ENCODE data around the gene CRADD. TPM values are rescaled to one million over a fixed set of nuclear protein-coding genes. Genes with fewer than 3 reads are reported as not detected.
"Not testable (repeated sequence)": the region's sequence is repeated elsewhere in the genome, so short reads cannot be mapped to it uniquely, and the experiment has no call there.

The CRADD gene
- total RNA-seq, 4 donors from 2014 or later: 27.7 to 61.0 (median 34.2) TPM

DNA sequence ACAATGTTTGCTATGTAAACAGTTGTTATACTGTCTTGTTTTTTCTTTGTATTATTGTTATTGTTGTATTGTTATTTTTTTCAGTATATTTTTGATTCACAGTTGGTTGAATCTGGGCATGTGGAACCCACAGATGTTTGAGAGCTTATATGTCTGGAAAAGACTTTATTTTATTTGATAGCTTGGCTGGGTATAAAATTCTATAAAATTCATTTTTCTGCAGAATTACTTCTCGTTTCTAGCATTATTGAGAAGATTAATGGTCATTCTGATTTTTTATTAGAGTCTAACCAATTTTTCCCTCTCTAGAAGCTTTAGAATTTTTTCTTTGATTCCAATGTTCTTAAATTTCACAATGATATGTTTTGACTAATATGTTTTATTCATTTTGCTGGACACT lies 188.6 kb downstream of the CRADD start:
- DNase-seq (ENCODE audit: low spot score): no peak
- no peak for ATAC-seq (ENCODE audit: low FRiP score)
- TF ChIP-seq, protein P1, sequence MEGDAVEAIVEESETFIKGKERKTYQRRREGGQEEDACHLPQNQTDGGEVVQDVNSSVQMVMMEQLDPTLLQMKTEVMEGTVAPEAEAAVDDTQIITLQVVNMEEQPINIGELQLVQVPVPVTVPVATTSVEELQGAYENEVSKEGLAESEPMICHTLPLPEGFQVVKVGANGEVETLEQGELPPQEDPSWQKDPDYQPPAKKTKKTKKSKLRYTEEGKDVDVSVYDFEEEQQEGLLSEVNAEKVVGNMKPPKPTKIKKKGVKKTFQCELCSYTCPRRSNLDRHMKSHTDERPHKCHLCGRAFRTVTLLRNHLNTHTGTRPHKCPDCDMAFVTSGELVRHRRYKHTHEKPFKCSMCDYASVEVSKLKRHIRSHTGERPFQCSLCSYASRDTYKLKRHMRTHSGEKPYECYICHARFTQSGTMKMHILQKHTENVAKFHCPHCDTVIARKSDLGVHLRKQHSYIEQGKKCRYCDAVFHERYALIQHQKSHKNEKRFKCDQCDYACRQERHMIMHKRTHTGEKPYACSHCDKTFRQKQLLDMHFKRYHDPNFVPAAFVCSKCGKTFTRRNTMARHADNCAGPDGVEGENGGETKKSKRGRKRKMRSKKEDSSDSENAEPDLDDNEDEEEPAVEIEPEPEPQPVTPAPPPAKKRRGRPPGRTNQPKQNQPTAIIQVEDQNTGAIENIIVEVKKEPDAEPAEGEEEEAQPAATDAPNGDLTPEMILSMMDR (IDR thresholded peaks at IDR 0.05): no peak

DNA sequence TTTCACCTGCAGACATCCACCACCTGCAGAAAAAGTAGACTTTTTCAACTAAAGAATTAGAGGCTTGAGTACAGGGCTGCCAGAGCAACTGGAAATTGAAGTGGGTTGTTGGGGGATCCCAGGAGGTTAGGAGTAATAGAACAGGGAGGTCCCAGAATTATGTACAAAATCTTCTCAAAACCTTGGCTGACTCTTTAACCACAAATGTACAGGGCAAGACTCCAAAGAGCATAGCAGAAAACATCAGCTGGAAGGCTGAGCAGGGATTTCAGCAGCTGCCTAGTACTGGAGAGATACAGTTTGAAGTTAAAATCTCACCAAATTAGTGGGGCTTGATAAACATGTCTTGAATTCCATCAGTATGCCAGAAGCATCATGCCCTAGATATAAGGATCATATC lies 191.6 kb downstream of the CRADD start:
- ATAC-seq (ENCODE audit: low FRiP score): no peak
- no peak for DNase-seq (ENCODE audit: low spot score)
- TF ChIP-seq, protein P1 (IDR thresholded peaks at IDR 0.05): no peak

DNA sequence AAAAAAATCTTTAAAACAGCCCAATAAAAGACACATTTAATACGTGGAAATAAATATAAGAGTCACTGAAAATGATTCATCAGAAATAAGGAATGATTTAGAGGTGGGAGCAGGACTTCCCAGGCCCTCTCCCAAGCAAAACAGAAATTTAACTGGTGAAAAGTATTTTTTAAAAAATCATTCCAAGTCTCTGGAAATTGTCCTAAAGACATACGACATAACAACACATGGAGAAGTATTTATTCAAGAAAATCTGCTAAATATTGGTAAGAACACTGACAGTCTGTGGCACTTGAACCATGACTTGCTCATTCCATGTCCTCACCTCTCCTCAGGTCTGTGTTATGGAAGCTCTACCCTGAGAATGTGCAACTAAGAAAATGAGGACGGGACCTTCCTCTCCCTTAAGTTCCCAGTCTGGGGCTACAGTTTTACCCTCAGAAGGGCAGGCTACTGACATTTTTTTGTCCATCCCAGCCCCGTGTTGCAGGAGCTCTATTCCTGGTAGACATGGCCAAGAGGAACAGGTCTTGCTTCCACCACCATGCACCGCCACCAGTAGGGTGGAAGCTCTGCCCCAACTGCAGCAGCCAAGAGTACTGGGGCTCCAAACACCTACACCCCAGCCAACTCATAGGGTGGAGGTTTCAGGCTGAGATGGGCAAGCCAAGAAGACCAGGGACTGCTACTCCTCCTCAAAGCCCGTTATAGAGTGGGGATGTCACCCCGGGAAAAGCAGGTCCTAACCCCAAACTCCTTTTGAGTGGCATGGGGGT lies 193.0 kb downstream of the CRADD start:
- ATAC-seq (ENCODE audit: low FRiP score) (no peak), DNase-seq (ENCODE audit: low spot score) (no peak)
- TF ChIP-seq, protein P1 (IDR thresholded peaks at IDR 0.05): no peak

DNA sequence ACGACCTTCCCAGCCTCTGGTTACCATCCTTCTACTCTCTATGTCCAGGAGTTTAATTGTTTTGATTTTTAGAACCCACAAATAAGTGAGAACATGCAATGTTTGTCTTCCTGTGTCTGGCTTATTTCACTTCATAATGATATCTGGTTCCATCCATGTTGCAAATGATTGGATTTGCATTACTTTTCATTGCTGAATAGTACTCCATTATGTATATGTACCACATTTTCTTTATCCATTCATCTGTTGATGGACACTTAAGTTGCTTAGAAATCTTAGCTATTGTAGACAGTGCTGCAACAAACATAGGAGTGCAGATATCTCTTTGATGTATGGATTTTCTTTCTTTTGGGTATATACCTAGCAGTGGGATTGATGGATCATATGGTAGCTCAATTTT lies 194.4 kb downstream of the CRADD start:
- DNase-seq (ENCODE audit: low spot score): not testable (repeated sequence)

DNA sequence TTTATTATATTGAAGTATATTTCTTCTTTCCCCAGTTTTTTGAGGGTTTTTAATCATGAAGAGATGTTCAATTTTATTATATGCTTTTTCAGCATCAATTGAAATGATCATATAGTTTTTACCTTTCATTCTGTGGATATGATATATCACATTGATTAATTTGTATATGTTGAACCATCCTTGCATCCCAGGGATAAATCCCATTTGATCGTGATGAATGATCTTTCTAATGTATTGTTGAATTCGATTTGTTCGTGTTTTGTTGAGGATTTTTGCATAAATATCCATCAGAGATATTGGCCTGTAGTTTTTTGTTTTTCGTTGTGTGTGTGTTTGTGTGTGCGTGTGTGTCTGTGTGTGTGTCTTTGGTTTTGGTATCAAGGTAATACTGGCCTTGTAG lies 196.4 kb downstream of the CRADD start:
- DNase-seq (ENCODE audit: low spot score) (no peak), ATAC-seq (ENCODE audit: low FRiP score) (no peak)
- TF ChIP-seq, protein P1 (IDR thresholded peaks at IDR 0.05): no peak

More for the DNA sequence above, 194.4 kb downstream of the CRADD start:
- ATAC-seq (ENCODE audit: low FRiP score): not testable (repeated sequence)

DNA sequence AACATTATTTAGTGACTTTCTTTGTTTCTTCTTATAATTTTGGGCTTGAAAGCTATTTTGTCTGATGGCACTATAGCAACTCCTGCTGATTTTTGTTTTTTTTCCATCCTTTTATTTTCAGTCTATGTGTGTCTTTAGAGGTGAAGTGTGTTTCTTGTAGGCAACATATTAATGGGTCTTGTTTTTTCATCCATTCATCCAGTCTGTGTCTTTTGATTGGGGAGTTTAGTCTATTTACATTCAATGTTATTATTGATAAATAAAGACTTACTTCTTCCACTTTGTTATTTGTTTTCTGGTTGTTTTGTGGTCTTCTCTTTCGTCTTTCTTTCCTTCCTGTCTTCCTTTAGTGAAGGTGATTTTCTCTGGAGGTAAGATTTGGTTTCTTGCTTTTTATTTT lies 198.0 kb downstream of the CRADD start:
- ATAC-seq (ENCODE audit: low FRiP score): no peak
- DNase-seq (ENCODE audit: low spot score): no peak
- TF ChIP-seq, protein P1 (IDR thresholded peaks at IDR 0.05): no peak

DNA sequence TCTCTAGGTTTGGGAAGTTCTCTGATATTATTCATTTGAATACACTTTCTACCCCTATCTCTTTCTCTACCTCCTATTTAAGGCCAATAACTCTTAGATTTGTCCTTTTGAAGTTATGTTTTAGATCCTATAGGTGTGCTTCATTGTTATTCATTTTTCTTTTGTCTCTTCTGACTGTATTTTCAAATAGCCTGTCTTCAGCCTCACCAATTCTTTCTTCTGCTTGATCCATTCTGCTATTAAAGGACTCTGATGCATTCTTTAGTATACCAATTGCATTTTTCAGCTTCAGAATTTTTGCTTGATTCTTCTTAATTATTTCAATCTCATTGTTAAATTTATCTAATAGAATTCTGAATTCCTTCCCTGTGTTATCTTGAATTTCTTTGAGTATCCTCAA lies 199.2 kb downstream of the CRADD start:
- ATAC-seq (ENCODE audit: low FRiP score) (no peak), DNase-seq (ENCODE audit: low spot score) (no peak)
- TF ChIP-seq, protein P1 (IDR thresholded peaks at IDR 0.05): no peak
